Measurements from ENCODE around the gene CLDN2.

CLDN2 gene

GRCh38 chrX:106976416-106976815 lies 56.2 kb downstream of the CLDN2 start:
- H3K36me3 ChIP-seq (ENCODE audit: control insufficient read depth in 5 of 5, insufficient read depth in 5 of 5, low read length in 5 of 5) = peaks cover 0 to 18% (median 3%) of the 10 kb centered on the region in 5 donors
- peaks cover 0 to 5% (median 0%) of the 10 kb centered on the region in 5 donors for H3K27me3 ChIP-seq (ENCODE audit: control insufficient read depth in 5 of 5, insufficient read depth in 4 of 5, low read length in 5 of 5)
- H3K9me3 ChIP-seq (ENCODE audit: control insufficient read depth in 5 of 5, low read length in 5 of 5) = no peaks in the 10 kb centered on the region
- peaks cover 0 to 6% (median 0%) of the 10 kb centered on the region in 5 donors for H3K4me1 ChIP-seq (ENCODE audit: control insufficient read depth in 5 of 5, insufficient read depth in 5 of 5, low read length in 5 of 5)
- no peak overlapping the region for H3K9ac ChIP-seq (ENCODE audit: low read length in 5 of 5)
- H3K4me3 ChIP-seq (ENCODE audit: low read depth in 1 of 5, low read length in 5 of 5) = no peak overlapping the region
- H3K27ac ChIP-seq (ENCODE audit: low read depth, low read length) = no peak overlapping the region
